HepG2 (cell line): ENCODE measurements around the gene LUC7L2. TPM values are rescaled to one million over a fixed set of nuclear protein-coding genes. Genes with fewer than 3 reads are reported as not detected.

Experiments
- ATAC-seq: fragments of 200-7000 bp; cut with Tn5 transposase; 3 replicates; pipeline ENCODE4 v1.9.1; 2020; ENCODE audit warnings: mild to moderate bottlenecking, moderate library complexity
- BruUV-seq: library from RNA; stranded (reverse); fragments of 400-500 nt; replicated peaks from 2 replicates; lab custom pipeline; 2021; lab: Mats Ljungman, UMichigan
- CTCF ChIA-PET: fragments of 300-600 bp; formaldehyde crosslinking; extraction: SDS; loops from one replicate; lab custom pipeline; 2021; ENCODE audit warnings: low total read pairs, inconsistent platforms, low intra/inter-chr PET ratio; lab: Yijun Ruan, JAX
- POLR2A ChIA-PET: fragments of 350-600 bp; sonication (Branson Sonifier 250); formaldehyde crosslinking; loops from one replicate; lab custom pipeline; 2020; ENCODE audit warnings: antibody characterized with exemption, inconsistent platforms; lab: Yijun Ruan, JAX
- DNase-seq: peaks from one replicate; pipeline ENCODE4 v3.0.0-alpha.2; 2015; ENCODE audit warnings: low spot score
- FAIRE-seq: peaks from 3 replicates; lab custom pipeline; 2011; peaks lifted over from hg19 to GRCh38; lab: Jason Lieb, UNC
- H2AFZ ChIP-seq: one replicate; pipeline ENCODE4 v1.6.1; 2011; ENCODE audit warnings: low read length, inconsistent platforms
- H3K27ac ChIP-seq: fragments of 300-600 bp; 3 replicates; pipeline ENCODE4 v1.8.0; 2011; ENCODE audit warnings: mixed run types, mild to moderate bottlenecking, mixed read lengths, low read length, inconsistent platforms; ENCODE audit not compliant: insufficient read depth; ENCODE audit errors: extremely low read length
- H3K27me3 ChIP-seq, 2 experiments: fragments of 200-600 bp in 1 of 2; 2 replicates in 1 of 2; 3 replicates in 1 of 2; pipeline versions ENCODE4 v1.6.0 to v1.8.0; 2011; ENCODE audit warnings: low read length in 2 of 2, mild to moderate bottlenecking in 2 of 2, moderate library complexity in 2 of 2, inconsistent platforms in 1 of 2; ENCODE audit not compliant: insufficient read depth in 2 of 2, control insufficient read depth in 1 of 2
- H3K36me3 ChIP-seq, 2 experiments: fragments of 200-600 bp in 1 of 2; replicated peaks in 1 of 2; 2 replicates in 1 of 2; 3 replicates in 1 of 2; pipeline versions ENCODE4 v1.5.1 to v1.8.0; 2011; ENCODE audit warnings: low read length in 2 of 2, inconsistent platforms in 1 of 2; ENCODE audit not compliant: insufficient read depth in 2 of 2, control insufficient read depth in 1 of 2
- H3K4me1 ChIP-seq: 2 replicates; pipeline ENCODE4 v1.5.1; 2012; ENCODE audit warnings: low read length, inconsistent platforms; ENCODE audit not compliant: insufficient read depth
- H3K4me2 ChIP-seq: 2 replicates; pipeline ENCODE4 v1.6.0; 2011; ENCODE audit warnings: low read depth, low read length, inconsistent platforms
- H3K4me3 ChIP-seq, 3 experiments: fragments of 200-600 bp in 1 of 3; sonication (generic), shearing (Covaris generic) in 1 of 3; replicated peaks in 1 of 3; 2 replicates each; pipeline ENCODE4 v1.5.1; 2011 to 2016; ENCODE audit warnings: low read length in 3 of 3, inconsistent platforms in 2 of 3, low read depth in 2 of 3, mild to moderate bottlenecking in 2 of 3, control low read depth in 1 of 3, mixed read lengths in 1 of 3; ENCODE audit not compliant: insufficient read depth in 1 of 3
- H3K79me2 ChIP-seq: one replicate; pipeline ENCODE4 v1.6.1; 2011; ENCODE audit warnings: low read length, inconsistent platforms; ENCODE audit not compliant: insufficient read depth
- H3K9ac ChIP-seq: 2 replicates; pipeline ENCODE4 v1.6.0; 2011; ENCODE audit warnings: mild to moderate bottlenecking, low read depth, low read length, inconsistent platforms; ENCODE audit not compliant: insufficient read depth
- H3K9me3 ChIP-seq: 2 replicates; pipeline ENCODE4 v1.5.1; 2012; ENCODE audit warnings: mild to moderate bottlenecking, low read length
- H4K20me1 ChIP-seq: 2 replicates; pipeline ENCODE4 v1.6.0; 2011; ENCODE audit warnings: inconsistent platforms, mild to moderate bottlenecking, low read length, moderate library complexity; ENCODE audit not compliant: insufficient read depth
- AFF4 ChIP-seq: sonication (generic); formaldehyde crosslinking; IDR thresholded peaks from 2 replicates; pipeline ENCODE4 v1.4.0; 2020; ENCODE audit warnings: missing genetic modification reagents
- RBM22 ChIP-seq: fragments of 200-400 bp; formaldehyde crosslinking; optimal IDR thresholded peaks from 2 replicates; pipeline ENCODE3; 2017; ENCODE audit warnings: mild to moderate bottlenecking, low read length, moderate library complexity
- WIZ ChIP-seq: sonication (generic); formaldehyde crosslinking; IDR thresholded peaks from 2 replicates; pipeline ENCODE4 v1.5.1; 2020; ENCODE audit warnings: mild to moderate bottlenecking, missing genetic modification reagents
- ZNF556 ChIP-seq: sonication (generic); formaldehyde crosslinking; IDR thresholded peaks from 2 replicates; pipeline ENCODE4 v1.4.0; 2020; ENCODE audit warnings: mild to moderate bottlenecking, missing genetic modification reagents, borderline replicate concordance
- WGBS: methylation state at CpG from one replicate; pipeline ENCODE4 v1.1.6; 2017; ENCODE audit warnings: low lambda C conversion rate; 5-methylcytosine and 5-hydroxymethylcytosine counted together
- in situ Hi-C: cut with HindIII; loops from 2 replicates; pipeline ENCODE4 v1.10.0; 2017; ENCODE audit warnings: low pct_unique_long_range_greater_than_20kb; ENCODE audit not compliant: extremely low pct_ligation_motif_present
- intact Hi-C: fragments of 100-400 bp; cut with micrococcal nuclease; formaldehyde crosslinking; loops from one replicate; pipeline ENCODE4 v1.10.0; 2022; ENCODE audit not compliant: unreplicated experiment
- polyA plus RNA-seq, 8 experiments: library from polyadenylated mRNA; depleted of rRNA in 3 of 8; stranded (reverse) in 7 of 8; unstranded in 1 of 8; fragments of >200 nt; fragmentation: Illumina TruSeq in 4 of 8; extraction: Trizol in 4 of 8; gene quantifications; 2 replicates each; pipeline versions ENCODE4 v1.2.1 to v1.2.3, GENCODE V29; 2011 to 2016; ENCODE audit warnings: low read depth in 4 of 8, missing spikeins in 1 of 8, mixed read lengths in 1 of 8; ENCODE audit not compliant: insufficient read depth in 1 of 8
- total RNA-seq, 5 experiments: library from RNA; depleted of rRNA; stranded (reverse); fragments of >200 nt; fragmentation: Illumina TruSeq; extraction: Trizol; gene quantifications; 2 replicates each; pipeline ENCODE4 v1.2.3, GENCODE V29; 2016; ENCODE audit warnings: low read depth in 1 of 5

LUC7L2 gene
- total and polyA plus RNA-seq, 2 of the 13 experiments (the other 11 are each of a cell fraction or from before 2014, with no cell fraction given): 17.9 to 50.7 TPM

GRCh38 chr7:139426258-139427028 is 66.7 kb downstream of the LUC7L2 start:
- ATAC-seq (peak; percentile 18; the same call in 1 of the 3 replicates), FAIRE-seq (no peak), DNase-seq (no peak)
- POLR2A ChIA-PET: no interaction called here
- no peak overlapping the region for H3K27ac ChIP-seq
- in situ Hi-C loops: no loop called here
- H3K27me3 ChIP-seq: no peaks in the 10 kb centered on the region
- no peak overlapping the region for H3K4me3 ChIP-seq
- no peak overlapping the region for H3K4me2 ChIP-seq
- WGBS: 97% methylated on average over 12 of the region's 12 CpGs
- H3K36me3 ChIP-seq: peaks cover 9 to 22% of the 10 kb centered on the region in 2 experiments; a peak in 4 of 5 replicates
- H4K20me1 ChIP-seq: no peaks in the 10 kb centered on the region
- no peak overlapping the region for H2AFZ ChIP-seq
- no peaks in the 10 kb centered on the region for H3K4me1 ChIP-seq
- H3K9ac ChIP-seq: no peak overlapping the region
- H3K79me2 ChIP-seq: no peaks in the 10 kb centered on the region
- peak; percentile 64 for TF ChIP-seq RBM22
- no peak for TF ChIP-seq AFF4 (CRISPR knock-in tag)
- no peak for TF ChIP-seq ZNF556 (CRISPR knock-in tag)
- no peak for TF ChIP-seq WIZ (CRISPR knock-in tag)
- CTCF ChIA-PET: no interaction called here
- intact Hi-C loops: no loop called here
- no TSS peak for BruUV-seq
- H3K9me3 ChIP-seq: no peaks in the 10 kb centered on the region
